OCI-LY7 (cell line): ENCODE results near the gene HIPK3. TPM values are rescaled to one million over a fixed set of nuclear protein-coding genes. Genes with fewer than 3 reads are reported as not detected.

Experiments
- BruUV-seq: library from RNA; stranded (reverse); fragments of 400-500 nt; replicated peaks from 2 replicates; lab custom pipeline; 2021; lab: Mats Ljungman, UMichigan
- CTCF ChIA-PET: fragments of 300-600 bp; sonication (Branson Sonifier 250); formaldehyde crosslinking; loops from one replicate; lab custom pipeline; 2022; ENCODE audit warnings: antibody characterized with exemption; ENCODE audit not compliant: unreplicated experiment; lab: Charles Lee
- POLR2A ChIA-PET: fragments of 300-600 bp; sonication (Branson Sonifier 250); formaldehyde crosslinking; loops from one replicate; lab custom pipeline; 2022; ENCODE audit warnings: antibody characterized with exemption; lab: Charles Lee
- DNase-seq: peaks from one replicate; pipeline ENCODE4 v3.0.0-alpha.2; 2015; ENCODE audit warnings: low spot score
- H2AFZ ChIP-seq: fragments of 200-600 bp; sonication (generic), shearing (Covaris generic); 2 replicates; pipeline ENCODE4 v1.6.1; 2014; ENCODE audit warnings: mild to moderate bottlenecking, antibody characterized with exemption, low read length, moderate library complexity
- H3K27ac ChIP-seq: fragments of 200-600 bp; sonication (generic); 2 replicates; pipeline ENCODE4 v1.5.1; 2014; ENCODE audit warnings: mixed run types, low read depth, mild to moderate bottlenecking, moderate library complexity, low read length, inconsistent platforms; ENCODE audit not compliant: poor library complexity, severe bottlenecking
- H3K36me3 ChIP-seq: fragments of 200-600 bp; sonication (generic); 2 replicates; pipeline ENCODE4 v1.6.1; 2014; ENCODE audit warnings: mild to moderate bottlenecking, antibody characterized with exemption, low read length, moderate library complexity, mixed read lengths; ENCODE audit not compliant: insufficient read depth
- H3K4me1 ChIP-seq: fragments of 200-600 bp; sonication (generic); 2 replicates; pipeline ENCODE4 v1.5.1; 2014; ENCODE audit warnings: mild to moderate bottlenecking, low read length; ENCODE audit not compliant: insufficient read depth, poor library complexity, severe bottlenecking
- H3K4me2 ChIP-seq: fragments of 200-600 bp; sonication (generic); 2 replicates; pipeline ENCODE4 v1.6.1; 2014; ENCODE audit warnings: mild to moderate bottlenecking, low read length
- H3K4me3 ChIP-seq: fragments of 200-600 bp; sonication (generic); 2 replicates; pipeline ENCODE4 v1.5.1; 2014; ENCODE audit warnings: mild to moderate bottlenecking, low read depth, low read length; ENCODE audit not compliant: poor library complexity, severe bottlenecking
- H3K79me2 ChIP-seq: fragments of 200-600 bp; sonication (generic); 2 replicates; pipeline ENCODE4 v1.6.1; 2016; ENCODE audit warnings: low read depth, mild to moderate bottlenecking, low read length, moderate library complexity, mixed read lengths; ENCODE audit not compliant: insufficient read depth
- H3K9me2 ChIP-seq: fragments of 200-600 bp; sonication (generic); 2 replicates; pipeline ENCODE4 v1.6.1; 2016; ENCODE audit warnings: mild to moderate bottlenecking, low read length, mixed read lengths; ENCODE audit not compliant: insufficient read depth
- H3K9me3 ChIP-seq: fragments of 200-600 bp; sonication (generic); 2 replicates; pipeline ENCODE4 v1.6.1; 2014; ENCODE audit warnings: mild to moderate bottlenecking, mixed run types, low read length, mixed read lengths
- H4K20me1 ChIP-seq: fragments of 200-600 bp; sonication (generic); 2 replicates; pipeline ENCODE4 v1.6.1; 2014; ENCODE audit warnings: mild to moderate bottlenecking, antibody characterized with exemption, low read length, moderate library complexity, mixed read lengths; ENCODE audit not compliant: insufficient read depth
- CTCF ChIP-seq: fragments of 200-600 bp; sonication (generic); conservative IDR thresholded peaks from 2 replicates; pipeline ENCODE4 v1.5.1; 2014; ENCODE audit warnings: mild to moderate bottlenecking, antibody characterized with exemption, low read length, moderate library complexity, mixed read lengths
- EZH2phosphoT487 ChIP-seq: fragments of 200-600 bp; sonication (generic); IDR thresholded peaks from 2 replicates; pipeline ENCODE4 v1.6.1; 2018; ENCODE audit warnings: low read depth, borderline replicate concordance, mild to moderate bottlenecking, mixed run types, antibody characterized with exemption, low read length, moderate library complexity, mixed read lengths
- intact Hi-C: fragments of 100-400 bp; cut with micrococcal nuclease; formaldehyde crosslinking; loops from one replicate; pipeline ENCODE4 v1.10.0; 2022; ENCODE audit not compliant: unreplicated experiment
- total RNA-seq, 2 experiments: library from RNA; depleted of rRNA in 1 of 2; stranded (reverse); fragments of >200 nt in 1 of 2; shearing (Covaris generic) in 1 of 2; gene quantifications; 2 replicates each; pipeline ENCODE4 v1.2.3, GENCODE V29; 2014 to 2022

The HIPK3 gene
- total RNA-seq, 2 experiments from 2014 or later = 19.0 to 28.4 TPM

GRCh38 chr11:33339247-33339646, 82.1 kb downstream of the HIPK3 start:
- CTCF ChIA-PET = no interaction called here
- intact Hi-C loops = no loop called here

DNA sequence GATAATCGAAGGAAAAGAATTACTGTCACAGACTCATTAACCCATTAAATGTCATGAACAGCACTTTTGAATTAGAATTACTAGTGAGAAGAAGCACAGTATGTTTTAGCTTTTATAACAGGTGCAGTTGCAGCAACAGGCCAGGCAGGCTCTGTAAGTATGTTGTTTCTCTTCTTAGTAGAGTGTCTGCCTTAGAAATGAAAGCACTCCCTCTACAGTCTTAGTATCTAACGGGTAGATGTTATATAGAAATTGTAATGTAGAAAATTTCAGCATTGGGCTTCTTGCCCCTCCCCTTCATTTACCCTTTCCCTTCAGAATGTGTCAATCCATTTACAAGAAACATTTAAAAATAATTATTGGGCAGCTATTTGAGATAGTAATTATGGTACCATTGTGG, 87.4 kb downstream of the HIPK3 start:
- Histone ChIP-seq H4K20me1 (no peaks in the 10 kb centered on the region), H3K36me3 (peaks cover 53% of the 10 kb centered on the region), H3K4me1 (no peaks in the 10 kb centered on the region), H3K4me2 (no peak overlapping the region), H3K27ac (no peak overlapping the region), H3K9me3 (no peaks in the 10 kb centered on the region), H2AFZ (no peak overlapping the region), H3K9me2 (no peaks in the 10 kb centered on the region), H3K4me3 (no peak overlapping the region), H3K79me2 (no peaks in the 10 kb centered on the region)
- TF ChIP-seq CTCF (peak; percentile 24; the same call in 1 of the 2 replicates), EZH2phosphoT487 (no peak)
- CTCF ChIA-PET = no interaction called here
- POLR2A ChIA-PET = interaction anchor here (0.6 to 1.7 kb wide), 6 partner anchors 9 to 351 kb away, joined by 3 to 6 read pairs (median 4); no protein-coding TSS in a partner anchor
- DNase-seq = peak; percentile 24
- intact Hi-C loops = no loop called here
- BruUV-seq = no TSS peak

More at GRCh38 chr11:33339247-33339646, 82.1 kb downstream of the HIPK3 start:
- no peaks in the 10 kb centered on the region for H3K4me1 ChIP-seq
- no peaks in the 10 kb centered on the region for H4K20me1 ChIP-seq
- POLR2A ChIA-PET = no interaction called here
- H3K79me2 ChIP-seq = no peaks in the 10 kb centered on the region
- TF ChIP-seq EZH2phosphoT487 = no peak
- no peak for TF ChIP-seq CTCF
- no peak for DNase-seq
- no peak overlapping the region for H3K27ac ChIP-seq
- H2AFZ ChIP-seq = no peak overlapping the region
- H3K9me2 ChIP-seq = no peaks in the 10 kb centered on the region
- no peak overlapping the region for H3K4me2 ChIP-seq
- peaks cover 40% of the 10 kb centered on the region for H3K36me3 ChIP-seq
- H3K4me3 ChIP-seq = no peak overlapping the region
- no peaks in the 10 kb centered on the region for H3K9me3 ChIP-seq
- no TSS peak for BruUV-seq

- CTCF ChIA-PET = no interaction called here
Observed at GRCh38 chr11:33347490-33348125, 90.4 kb downstream of the HIPK3 start.

More at GRCh38 chr11:33347490-33348125, 90.4 kb downstream of the HIPK3 start:
- no peak overlapping the region for H2AFZ ChIP-seq
- H3K36me3 ChIP-seq = peaks cover 46% of the 10 kb centered on the region
- no peaks in the 10 kb centered on the region for H3K9me2 ChIP-seq
- H3K79me2 ChIP-seq = no peaks in the 10 kb centered on the region
- no peaks in the 10 kb centered on the region for H4K20me1 ChIP-seq
- H3K9me3 ChIP-seq = no peaks in the 10 kb centered on the region
- H3K27ac ChIP-seq = no peak overlapping the region
- POLR2A ChIA-PET = interaction anchor here (0.7 to 1.7 kb wide), 5 partner anchors 12 to 342 kb away, joined by 3 to 6 read pairs (median 3); no protein-coding TSS in a partner anchor
- no peak overlapping the region for H3K4me2 ChIP-seq
- no peaks in the 10 kb centered on the region for H3K4me1 ChIP-seq
- TF ChIP-seq EZH2phosphoT487 (no peak), CTCF (no peak)
- DNase-seq = no peak
- intact Hi-C loops = no loop called here
- H3K4me3 ChIP-seq = no peak overlapping the region
- no TSS peak for BruUV-seq
